Dedifferentiated amniotic fluid mesenchymal stem cell (primary cell): Measurements from ENCODE around the gene SLC13A5.
"Not testable (repeated sequence)": the region's sequence is repeated elsewhere in the genome, so short reads cannot be mapped to it uniquely, and the experiment has no call there.

Experiments
- DNase-seq: peaks from one replicate; pipeline ENCODE4 v3.0.0-alpha.2; 2016; ENCODE audit errors: extremely low spot score

The SLC13A5 gene

DNA sequence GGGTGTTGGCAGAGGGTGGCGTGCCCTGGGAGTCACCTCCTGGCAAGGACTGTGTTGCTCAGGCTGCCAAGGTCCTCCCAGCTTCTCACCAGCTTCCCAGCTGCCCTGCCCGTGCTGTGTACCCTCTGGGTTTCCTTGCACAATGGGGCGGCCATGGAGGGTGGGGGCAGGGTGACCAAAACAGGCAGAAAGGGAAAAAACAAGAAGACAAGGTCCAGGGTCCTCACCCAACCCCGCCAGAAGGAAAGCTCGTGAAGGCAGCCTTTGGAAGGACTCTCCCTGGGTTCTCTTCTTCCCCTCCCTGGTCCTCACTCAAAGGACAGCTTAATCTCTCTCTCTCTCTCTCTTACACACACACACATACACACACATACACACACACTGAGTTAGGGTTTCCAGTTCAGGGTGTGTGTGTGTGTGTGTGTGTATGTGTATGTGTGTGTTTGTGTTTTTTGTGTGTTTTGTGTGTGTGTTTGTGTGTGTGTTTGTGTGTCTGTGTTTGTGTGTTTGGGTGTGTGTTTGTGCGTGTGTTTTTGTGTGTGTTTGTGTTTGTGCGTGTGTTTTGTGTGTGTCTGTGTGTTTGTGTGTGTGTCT lies 2.0 kb downstream of the SLC13A5 start:
- DNase-seq, result no peak

DNA sequence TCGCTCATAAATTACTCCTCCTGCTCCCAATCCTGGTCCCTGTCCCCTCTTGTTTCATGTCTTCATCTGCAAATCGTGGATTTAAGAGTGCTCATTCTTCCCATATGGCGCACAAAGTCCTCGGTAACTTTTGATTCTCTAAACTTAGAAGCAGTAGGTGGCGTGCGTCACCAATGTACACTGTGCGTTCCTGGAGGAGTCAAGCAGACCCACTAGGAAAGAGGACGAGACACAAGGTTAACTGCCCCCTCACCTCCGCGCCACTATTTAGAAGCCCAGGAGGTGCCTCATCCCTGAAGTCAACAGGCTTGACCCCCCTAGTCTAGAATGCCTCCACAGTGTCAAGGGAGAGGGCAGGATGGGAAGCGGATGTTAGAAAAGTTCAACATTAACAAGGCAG lies 2.9 kb downstream of the SLC13A5 start:
- no peak for DNase-seq

DNA sequence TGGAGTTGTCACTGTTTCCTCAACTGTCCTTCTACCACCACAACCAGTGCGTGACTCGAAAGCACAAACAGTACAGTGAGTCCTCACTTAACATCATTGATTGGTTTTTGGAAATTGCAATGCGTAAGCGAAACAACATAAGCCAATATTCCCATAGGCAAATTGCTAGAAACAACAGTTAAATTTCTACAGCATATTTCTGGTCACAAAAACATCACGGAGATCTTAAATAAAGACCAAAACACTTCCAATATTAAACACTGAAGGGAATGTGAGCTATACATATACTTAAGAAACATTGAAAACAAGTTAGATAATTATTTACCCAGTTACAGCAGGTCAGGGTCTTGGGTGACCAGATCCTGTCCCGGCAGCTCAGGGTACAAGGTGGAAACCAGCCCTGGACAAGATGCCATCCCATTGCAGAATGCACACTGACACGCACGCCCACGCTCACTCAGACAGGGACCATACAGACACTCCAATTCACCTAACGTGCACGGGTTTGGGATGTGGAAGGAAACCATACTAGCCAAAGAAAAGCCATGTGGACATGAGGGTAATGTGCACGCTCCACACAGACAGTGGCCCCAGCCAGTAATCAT lies 4.7 kb downstream of the SLC13A5 start:
- no peak for DNase-seq

DNA sequence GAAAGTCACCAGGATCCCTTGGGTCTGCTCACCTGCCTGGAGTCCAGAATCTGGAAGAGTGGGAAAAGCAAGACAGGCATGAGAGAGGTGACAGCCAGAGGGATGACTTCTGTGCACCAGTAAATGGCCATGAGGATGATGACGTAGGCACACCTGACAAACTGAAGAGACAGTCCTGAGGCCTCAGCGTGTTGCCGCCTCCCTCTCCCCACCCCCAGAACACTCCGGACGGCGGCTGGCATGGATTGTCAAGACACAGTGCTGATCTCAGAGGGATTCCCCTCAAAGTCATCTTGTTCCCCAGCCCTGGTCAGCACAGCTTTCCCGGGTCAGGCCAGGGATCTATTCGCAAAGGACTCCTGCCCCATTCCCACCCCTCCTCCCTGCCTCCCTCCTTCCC lies 6.2 kb downstream of the SLC13A5 start:
- no peak for DNase-seq

DNA sequence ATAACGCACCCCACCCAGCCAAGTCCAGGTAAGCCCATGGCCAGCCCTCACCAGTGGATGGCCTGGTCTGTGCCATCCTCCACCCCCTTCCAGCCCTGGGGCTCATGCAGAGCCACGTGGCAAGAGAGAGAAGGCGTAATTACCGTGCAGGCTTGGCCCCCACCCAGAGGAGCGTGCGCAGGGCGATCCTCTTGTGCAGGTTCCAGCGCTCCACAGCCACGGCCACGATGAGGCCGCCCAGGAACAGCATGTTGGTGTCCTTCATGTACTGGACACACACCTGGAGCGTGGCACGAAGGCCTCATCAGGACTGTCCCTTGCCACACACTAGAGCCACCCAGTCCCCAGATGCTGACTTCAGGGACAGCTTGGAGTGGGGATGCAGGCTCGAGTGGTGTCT lies 6.7 kb downstream of the SLC13A5 start:
- DNase-seq, result no peak

DNA sequence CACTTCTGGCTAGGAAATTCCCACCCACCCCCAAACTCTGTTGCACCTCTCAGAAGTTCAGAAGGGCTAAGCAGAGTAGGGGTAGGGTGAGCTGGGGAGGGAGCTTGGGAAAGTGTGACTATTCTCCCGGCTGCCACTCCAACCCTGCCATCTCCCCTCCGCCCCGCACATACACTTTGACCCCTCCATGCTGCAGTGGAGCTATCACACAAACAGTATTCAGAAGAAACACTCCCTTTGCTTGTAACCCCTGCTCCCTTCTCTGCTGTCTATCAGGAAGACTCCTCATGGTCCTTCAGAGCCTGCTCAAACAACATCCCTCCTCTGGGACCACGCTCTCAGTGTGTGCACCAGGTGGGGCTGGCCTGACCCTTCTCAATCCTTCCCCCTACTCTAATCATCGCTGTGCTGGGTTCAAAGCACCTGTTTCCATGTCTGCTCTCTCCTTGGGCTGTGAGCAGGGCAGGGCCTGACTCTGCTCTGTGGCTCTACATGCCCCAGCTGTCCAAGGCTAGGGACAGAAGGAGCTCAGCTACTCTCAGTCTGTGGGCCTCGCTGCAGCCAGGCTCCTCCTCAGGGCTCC lies 8.6 kb downstream of the SLC13A5 start:
- no peak for DNase-seq

DNA sequence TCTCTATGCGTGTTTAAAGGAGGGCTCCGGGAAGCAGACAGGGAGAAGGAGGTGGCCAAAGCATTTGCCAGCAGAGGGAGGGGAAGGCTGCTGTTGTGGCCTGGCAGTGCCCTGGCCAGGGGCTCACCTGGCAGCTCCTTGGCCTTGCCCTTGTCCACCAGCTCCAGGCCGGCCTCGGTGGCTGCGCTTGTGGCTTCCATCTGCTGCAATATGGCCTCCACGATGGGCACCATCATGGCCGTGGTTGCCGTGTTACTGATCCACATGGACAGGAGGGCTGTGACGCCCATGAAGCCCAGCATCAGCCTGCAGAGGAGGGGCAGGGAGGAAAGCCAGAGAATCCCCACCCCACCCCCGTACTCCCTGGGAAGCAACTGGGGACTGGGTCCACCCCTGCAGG lies 9.4 kb downstream of the SLC13A5 start:
- DNase-seq, result no peak

DNA sequence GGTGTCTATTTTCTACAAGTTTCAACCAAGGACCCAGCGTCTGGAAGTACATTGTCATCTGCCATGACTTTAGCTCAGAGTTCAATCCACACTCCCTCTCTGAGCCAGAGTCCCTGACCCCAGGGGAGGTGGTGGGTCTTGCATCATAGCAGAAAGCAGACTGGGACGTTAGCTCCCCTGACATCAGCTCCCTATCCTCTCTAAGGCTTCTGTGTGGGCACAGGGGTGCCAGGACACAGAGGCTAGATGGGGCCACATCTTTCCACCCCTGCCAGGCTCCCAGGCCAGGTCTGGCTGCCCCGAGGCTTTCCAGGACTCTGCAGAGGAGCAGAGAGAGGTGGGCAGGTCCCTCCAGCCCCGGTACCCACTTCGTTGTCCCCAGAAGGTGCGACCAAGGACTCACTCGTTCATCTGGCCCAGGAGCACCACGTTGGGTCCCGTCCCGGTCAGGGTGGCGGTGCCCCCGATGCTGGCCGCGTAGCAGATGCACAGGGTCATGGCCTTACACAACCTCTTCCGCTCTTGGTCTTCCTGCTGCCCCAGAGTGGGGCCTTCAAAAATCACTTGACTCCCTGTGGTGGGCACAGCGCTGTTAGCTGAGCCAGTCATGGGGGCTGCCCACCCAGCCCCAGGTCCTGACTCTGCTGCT lies 10.5 kb downstream of the SLC13A5 start:
- DNase-seq, result no peak

DNA sequence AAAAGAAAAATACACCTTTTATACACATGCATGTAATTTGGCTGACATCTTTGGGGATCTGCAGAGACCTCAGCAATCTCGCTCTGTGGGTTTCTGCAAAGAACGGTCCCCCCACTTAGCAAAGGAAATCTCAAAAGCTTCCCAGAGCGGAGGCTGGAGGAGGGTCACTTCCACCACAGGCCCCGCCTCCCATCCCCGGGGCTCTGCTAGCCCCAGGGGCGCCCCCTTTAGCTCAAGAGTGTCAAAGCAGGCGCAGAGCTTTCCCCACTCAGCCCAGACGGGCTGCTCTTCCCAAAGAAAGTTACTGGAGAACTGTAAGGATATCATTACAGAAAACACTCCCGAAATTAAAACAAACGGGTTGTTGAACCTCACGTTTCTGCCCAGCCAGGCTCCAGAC lies 11.4 kb downstream of the SLC13A5 start:
- DNase-seq, result no peak

DNA sequence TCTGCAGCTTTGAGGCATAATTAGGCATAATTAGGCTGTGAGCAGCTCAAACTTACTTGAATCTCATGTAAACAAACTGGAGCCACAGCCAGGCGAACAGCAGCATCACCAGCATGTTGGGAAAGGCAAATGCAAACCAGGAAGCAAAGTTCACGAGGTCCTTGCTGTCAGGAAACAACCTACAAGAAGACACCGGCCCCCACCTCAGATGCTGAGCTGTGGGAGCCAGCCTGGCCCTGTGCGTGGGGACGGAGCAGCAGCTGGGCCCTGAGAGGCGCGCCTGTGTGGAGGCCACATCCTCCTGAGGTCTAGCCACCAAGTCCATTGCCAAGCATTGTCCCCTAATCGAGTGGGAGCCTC lies 12.2 kb downstream of the SLC13A5 start:
- DNase-seq, result no peak

DNA sequence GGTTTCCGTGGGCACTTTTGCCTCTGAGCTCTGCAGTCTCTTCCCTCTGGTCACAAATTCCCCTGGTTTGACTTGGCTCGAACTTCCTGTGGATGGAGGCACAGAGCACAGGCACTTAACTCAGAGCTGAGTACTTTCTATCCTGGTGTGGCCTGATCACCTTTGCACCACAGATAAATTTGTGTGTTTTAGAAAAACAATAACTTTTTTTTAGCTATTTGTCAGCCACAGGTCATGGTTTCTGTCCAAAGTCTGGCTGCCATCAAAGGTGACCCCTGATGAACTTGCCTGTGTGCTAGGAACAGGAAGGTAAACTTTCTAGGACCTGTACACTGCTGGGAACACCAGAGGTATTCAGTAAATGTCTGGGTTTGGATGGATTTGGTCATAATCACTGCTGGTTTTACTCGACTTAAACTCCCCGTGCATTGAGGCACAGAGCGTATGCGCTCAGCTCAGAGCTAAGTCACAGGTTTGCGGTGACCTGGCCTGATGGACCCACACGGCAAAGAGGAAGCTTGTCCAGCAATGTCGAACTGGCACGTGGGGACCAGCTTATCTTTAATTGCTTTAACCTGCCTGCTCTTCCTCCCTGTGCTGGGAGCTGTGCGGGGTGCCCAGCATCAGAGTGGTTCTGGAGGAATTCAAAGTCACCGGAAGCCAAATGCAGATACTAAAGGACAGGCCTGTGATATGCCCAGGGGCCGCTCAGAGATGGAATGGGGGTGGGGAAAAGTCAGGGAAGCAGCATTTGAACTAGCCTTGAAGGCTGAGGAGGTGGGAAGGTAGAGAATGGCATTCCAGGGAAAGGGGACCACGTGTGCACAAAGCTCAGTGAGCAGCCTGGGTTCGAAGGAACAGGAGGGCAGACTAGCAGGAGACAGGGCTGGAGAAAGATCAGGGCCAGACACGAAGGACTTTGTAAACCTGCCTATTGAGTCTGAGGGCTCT lies 12.9 kb downstream of the SLC13A5 start:
- DNase-seq, result no peak

DNA sequence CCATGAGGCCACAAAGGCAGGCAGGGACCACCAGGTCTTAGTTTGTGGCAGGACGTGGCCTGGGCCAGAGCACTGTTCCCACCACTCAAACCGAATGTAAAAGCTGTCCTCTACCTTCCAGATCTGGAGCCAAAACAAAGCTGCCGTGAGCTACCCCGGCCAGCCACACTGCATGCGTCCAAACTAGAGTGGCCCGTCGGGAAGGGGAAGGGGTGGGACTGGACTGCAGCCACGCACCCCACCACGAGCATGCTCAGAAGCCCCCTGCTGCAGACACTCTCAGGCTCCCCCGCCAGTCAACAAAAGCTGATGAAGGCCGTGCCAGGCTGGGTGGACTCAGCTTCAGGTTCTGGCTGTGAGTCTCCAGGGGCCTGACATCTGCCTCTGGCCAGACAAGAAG lies 15.2 kb downstream of the SLC13A5 start:
- DNase-seq, result no peak

DNA sequence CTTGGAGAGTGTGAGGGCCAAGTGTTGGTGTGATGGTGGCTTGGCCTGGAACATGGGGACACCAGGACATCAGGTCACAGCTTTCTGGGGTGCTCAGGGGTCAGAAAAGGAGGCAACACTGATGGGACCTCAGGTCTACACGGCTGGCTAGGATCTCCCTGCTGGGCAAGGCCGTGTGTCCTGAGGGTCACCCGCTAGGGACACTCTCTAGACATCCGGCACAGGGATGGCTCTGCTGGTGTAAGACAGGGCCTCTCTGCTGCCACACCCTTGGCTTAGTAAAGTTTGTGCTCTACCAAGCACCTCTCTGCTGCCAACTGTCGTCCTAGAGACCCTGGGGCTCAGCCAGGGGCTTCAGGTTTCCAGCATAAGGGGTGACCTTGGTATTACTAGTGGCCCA lies 16.3 kb downstream of the SLC13A5 start:
- DNase-seq, result no peak

DNA sequence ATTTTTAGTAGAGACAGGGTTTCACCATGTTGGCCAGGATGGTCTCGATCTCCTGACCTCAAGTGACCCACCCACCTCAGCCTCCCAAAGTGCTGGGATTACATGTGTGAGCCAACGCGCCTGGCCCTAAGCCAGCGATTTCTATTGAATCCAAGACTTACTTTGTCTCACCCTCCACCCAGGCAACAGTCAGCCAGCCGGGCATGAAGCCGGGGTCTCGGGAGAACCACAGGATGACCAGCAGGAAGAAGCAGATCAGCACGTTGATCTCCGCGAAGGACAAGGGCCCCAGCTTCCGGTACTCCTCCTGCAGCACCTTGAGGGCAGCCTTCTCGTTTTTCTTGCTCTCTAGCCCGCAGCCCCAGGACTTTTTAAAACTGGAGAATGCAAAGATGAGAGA lies 17.6 kb downstream of the SLC13A5 start:
- no peak for DNase-seq

DNA sequence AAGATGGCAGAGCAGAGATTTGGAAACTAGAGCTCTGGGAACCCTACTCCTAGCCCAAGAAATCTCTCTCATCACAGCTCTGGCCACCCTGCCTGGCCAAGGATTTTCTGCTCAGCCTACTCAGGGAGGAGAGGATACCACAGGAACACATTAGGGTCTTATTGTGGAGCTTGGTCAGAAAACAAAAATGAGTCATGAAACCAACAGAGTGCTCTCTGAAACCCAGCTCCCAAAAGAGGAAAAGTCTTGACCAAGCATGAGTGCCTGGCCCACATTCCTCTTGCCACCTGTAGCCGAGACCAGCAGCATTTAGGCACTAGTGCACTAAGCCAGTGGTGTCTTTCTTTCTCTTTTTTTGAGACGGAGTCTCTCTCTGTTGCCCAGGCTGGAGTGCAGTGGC lies 18.1 kb downstream of the SLC13A5 start:
- no peak for DNase-seq

DNA sequence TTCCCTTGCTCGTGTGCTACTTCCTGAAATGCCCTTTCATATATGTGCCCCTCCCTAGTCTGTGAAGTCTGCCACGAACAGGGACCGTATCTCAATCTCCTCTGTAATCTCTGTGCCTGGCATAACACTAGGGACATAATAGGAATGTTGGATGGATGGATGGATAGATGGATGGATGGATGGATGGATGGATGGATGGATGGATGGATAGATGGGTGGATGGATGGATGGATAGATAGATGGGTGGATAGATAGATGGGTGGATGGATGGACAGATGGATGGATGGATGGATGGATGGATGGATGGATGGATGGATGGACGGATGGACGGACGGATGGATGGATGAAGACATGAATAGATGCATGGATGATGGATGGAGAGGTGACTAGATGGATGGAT lies 21.2 kb downstream of the SLC13A5 start:
- not testable (repeated sequence) for DNase-seq

DNA sequence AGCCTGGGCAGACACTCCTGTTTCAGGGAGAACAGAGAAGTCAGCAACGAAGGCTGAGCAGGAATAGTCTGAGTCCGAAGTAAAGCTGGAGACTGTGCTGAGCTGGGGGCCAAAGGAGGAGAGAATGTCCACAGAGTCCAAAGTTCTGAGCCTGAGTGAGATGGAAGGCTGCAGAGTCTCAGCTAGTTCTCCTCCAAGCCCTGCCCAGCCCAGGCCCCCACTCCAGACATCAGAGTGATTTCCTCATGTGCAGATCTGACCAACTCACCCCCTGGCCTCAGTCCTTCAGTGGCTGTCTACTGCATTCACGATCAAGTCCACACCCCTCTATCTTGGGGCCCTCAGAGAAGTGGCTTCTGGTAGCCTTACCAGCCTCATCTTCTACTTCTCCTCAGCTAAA lies 21.6 kb downstream of the SLC13A5 start:
- no peak for DNase-seq

DNA sequence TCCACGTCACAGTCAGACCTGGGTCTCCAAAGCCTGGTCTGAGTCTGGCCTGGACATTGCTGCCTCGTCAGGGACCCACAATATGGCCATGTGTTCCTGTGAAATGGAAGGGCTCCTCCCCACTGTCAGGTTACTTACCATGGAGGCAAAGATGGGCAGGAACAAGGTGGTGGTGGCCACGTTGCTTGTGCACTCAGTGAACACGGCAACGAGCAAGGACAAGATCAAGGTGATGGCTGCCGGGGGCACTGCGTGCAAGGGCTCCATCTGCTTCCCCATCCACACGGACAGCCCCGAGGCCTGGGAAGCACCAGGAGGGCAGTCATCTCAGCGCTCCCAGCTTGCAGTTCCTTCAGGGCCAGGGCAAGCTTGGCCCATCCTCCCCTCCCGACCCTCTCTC lies 22.5 kb downstream of the SLC13A5 start:
- DNase-seq, result no peak

DNA sequence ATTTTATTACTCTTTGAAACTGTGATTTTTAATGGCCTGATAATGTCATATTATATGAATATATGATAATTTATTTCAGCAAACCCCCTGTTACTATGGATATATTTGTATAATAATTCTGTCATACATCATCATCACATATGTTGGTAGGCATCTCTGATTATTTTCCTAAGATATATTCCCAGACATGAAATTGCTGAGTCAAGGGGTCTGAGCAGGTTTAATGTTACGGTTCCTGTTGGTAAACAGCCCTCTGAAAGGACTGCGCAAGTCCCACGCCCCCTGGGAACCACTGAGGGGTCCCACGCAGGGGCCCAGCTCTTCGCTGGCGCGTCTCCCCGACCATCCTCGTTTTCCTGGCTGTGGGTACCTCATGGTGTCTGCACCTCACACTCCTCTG lies 24.2 kb downstream of the SLC13A5 start:
- no peak for DNase-seq

DNA sequence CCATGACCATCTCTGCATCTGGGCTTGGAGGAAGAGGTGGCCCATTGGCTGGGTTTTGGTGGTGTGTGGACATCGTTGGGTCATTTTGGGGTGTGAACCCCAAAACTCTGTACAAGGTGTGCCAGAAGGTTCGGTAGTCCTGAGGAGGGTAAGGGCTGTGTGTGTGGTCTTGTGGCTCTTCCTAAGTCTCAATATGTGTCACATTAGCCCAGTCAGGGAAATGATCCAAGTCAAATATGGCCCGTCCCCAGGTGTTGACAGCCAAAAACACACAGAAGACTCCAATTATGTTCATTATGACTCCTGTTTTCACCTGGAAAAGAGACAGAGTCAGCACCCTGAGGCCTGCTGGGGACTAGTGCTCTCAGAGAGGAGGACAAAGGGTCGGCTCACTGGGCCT lies 27.1 kb downstream of the SLC13A5 start:
- DNase-seq, result no peak

DNA sequence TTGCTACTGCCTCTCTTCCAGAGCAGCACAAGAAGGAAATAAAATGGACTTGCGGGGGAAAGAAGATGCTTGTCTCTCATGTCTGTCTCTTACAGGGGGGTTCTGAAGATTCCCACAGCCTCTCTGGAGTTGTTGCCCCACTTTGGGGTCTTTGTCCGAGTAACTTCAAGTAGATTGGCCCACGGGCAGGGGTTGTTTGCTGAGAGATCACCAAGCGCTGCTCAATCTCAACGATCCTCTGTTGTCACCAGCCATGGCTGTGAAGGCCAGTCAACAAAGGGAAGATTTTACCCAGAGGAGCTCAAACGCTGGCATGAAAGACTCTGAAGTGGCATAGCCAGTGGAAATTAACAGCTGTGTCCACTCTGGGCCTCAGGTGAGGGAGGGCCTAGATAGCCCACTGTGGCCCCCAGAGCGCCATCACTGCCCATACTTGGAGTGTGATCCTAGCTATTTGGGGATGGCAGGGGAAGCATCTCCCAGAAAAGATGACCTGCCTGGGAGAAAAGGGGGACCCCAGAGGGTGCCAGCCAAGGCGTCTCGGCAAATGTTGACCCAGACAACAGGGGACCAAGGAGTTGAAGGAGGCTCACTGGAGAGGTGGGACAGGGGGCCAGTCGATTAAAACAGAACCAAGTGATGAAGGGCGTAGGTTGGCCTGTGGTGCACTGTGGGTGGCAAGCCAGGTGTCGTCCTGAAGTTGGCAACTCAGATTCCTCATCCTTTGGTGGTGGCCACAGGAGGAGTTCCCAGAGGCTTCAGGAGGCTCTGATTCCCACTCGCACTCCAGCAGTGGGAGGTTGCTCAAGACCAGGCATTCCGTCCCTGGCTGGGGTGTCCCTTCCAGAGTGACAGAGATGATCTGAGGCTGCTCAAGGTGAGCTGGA lies 28.0 kb downstream of the SLC13A5 start:
- no peak for DNase-seq
